Keratinocyte (primary cell): ENCODE measurements around the gene ONECUT1. TPM values are rescaled to one million over a fixed set of nuclear protein-coding genes. Genes with fewer than 3 reads are reported as not detected.

Experiments
- DNase-seq: peaks from one replicate; pipeline ENCODE4 v3.0.0-alpha.2; 2011; ENCODE audit warnings: low read depth, missing footprints, low spot score
- FAIRE-seq: peaks from 2 replicates; lab custom pipeline; 2011; peaks lifted over from hg19 to GRCh38; lab: Jason Lieb, UNC
- H2AFZ ChIP-seq: 2 replicates; pipeline ENCODE4 v1.6.0; 2012; ENCODE audit warnings: low read length, control low read depth, inconsistent platforms; ENCODE audit not compliant: control insufficient read depth
- H3K27ac ChIP-seq: 2 replicates; pipeline ENCODE4 v1.5.1; 2011; ENCODE audit warnings: low read length; ENCODE audit not compliant: control insufficient read depth, insufficient read depth
- H3K27me3 ChIP-seq: 3 replicates; pipeline ENCODE4 v1.6.0; 2011; ENCODE audit warnings: low read length; ENCODE audit not compliant: control insufficient read depth, insufficient read depth; ENCODE audit errors: extremely low read depth
- H3K36me3 ChIP-seq, 2 experiments: 2 replicates in 1 of 2; 3 replicates in 1 of 2; pipeline ENCODE4 v1.5.1; 2011; ENCODE audit warnings: low read length in 2 of 2, mild to moderate bottlenecking in 1 of 2; ENCODE audit not compliant: control insufficient read depth in 2 of 2, insufficient read depth in 2 of 2; ENCODE audit errors: extremely low read depth in 1 of 2
- H3K4me1 ChIP-seq: 3 replicates; pipeline ENCODE4 v1.5.1; 2011; ENCODE audit warnings: low read length; ENCODE audit not compliant: control insufficient read depth, insufficient read depth; ENCODE audit errors: extremely low read depth
- H3K4me2 ChIP-seq: 3 replicates; pipeline ENCODE4 v1.6.0; 2011; ENCODE audit warnings: low read depth, low read length; ENCODE audit not compliant: control insufficient read depth, insufficient read depth; ENCODE audit errors: extremely low read depth
- H3K4me3 ChIP-seq, 3 experiments: fragments of 200-600 bp in 1 of 3; sonication (generic) in 1 of 3; 2 replicates in 2 of 3; 3 replicates in 1 of 3; pipeline ENCODE4 v1.5.1; 2011 to 2016; ENCODE audit warnings: low read length in 3 of 3, mild to moderate bottlenecking in 3 of 3, control low read depth in 2 of 3, inconsistent platforms in 1 of 3, low read depth in 1 of 3, mixed read lengths in 1 of 3, mixed run types in 1 of 3, moderate library complexity in 1 of 3; ENCODE audit not compliant: control insufficient read depth in 2 of 3, insufficient read depth in 2 of 3; ENCODE audit errors: extremely low read depth in 1 of 3
- H3K79me2 ChIP-seq: 2 replicates; pipeline ENCODE4 v1.6.0; 2012; ENCODE audit warnings: low read length; ENCODE audit not compliant: control insufficient read depth, insufficient read depth
- H3K9ac ChIP-seq: 3 replicates; pipeline ENCODE4 v1.6.0; 2011; ENCODE audit warnings: low read length; ENCODE audit not compliant: control insufficient read depth, insufficient read depth; ENCODE audit errors: extremely low read depth
- H3K9me1 ChIP-seq: 3 replicates; pipeline ENCODE4 v1.6.0; 2011; ENCODE audit warnings: low read length; ENCODE audit not compliant: control insufficient read depth, insufficient read depth; ENCODE audit errors: extremely low read depth
- H3K9me3 ChIP-seq: 2 replicates; pipeline ENCODE4 v1.5.1; 2012; ENCODE audit warnings: low read depth, low read length; ENCODE audit not compliant: control insufficient read depth
- H4K20me1 ChIP-seq: 3 replicates; pipeline ENCODE4 v1.6.0; 2011; ENCODE audit warnings: low read length; ENCODE audit not compliant: control insufficient read depth, insufficient read depth; ENCODE audit errors: extremely low read depth
- CTCF ChIP-seq, 3 experiments: IDR thresholded peaks in 1 of 3; conservative IDR thresholded peaks in 1 of 3; optimal IDR thresholded peaks in 1 of 3; 2 replicates in 2 of 3; 3 replicates in 1 of 3; pipeline versions ENCODE3 to v1.5.1; 2011; ENCODE audit warnings: low read length in 3 of 3, mild to moderate bottlenecking in 3 of 3, moderate library complexity in 2 of 3, control low read depth in 1 of 3, inconsistent platforms in 1 of 3; ENCODE audit not compliant: insufficient read depth in 2 of 3; ENCODE audit errors: extremely low read depth in 1 of 3
- EZH2 ChIP-seq: IDR thresholded peaks from one replicate; pipeline ENCODE4 v1.6.1; 2012; ENCODE audit warnings: inconsistent platforms, mild to moderate bottlenecking, low read length, moderate library complexity
- dilution Hi-C: fragments of 300-500 bp; cut with MboI; formaldehyde crosslinking; loops from one replicate; pipeline ENCODE4 v1.7.0; 2020; ENCODE audit warnings: low sequenced_read_pairs; ENCODE audit not compliant: extremely low pct_ligation_motif_present
- polyA plus RNA-seq, 5 experiments: library from polyadenylated mRNA; depleted of rRNA in 3 of 5; stranded (reverse) in 3 of 5; stranded (forward) in 1 of 5; unstranded in 1 of 5; fragments of >200 nt; gene quantifications; 1 replicate in 1 of 5; 2 replicates in 3 of 5; 3 replicates in 1 of 5; pipeline versions ENCODE4 v1.2.1 to v1.2.3, GENCODE V29; 2011 to 2012; ENCODE audit warnings: missing spikeins in 2 of 5, low read depth in 1 of 5, low replicate concordance in 1 of 5

The ONECUT1 gene
- polyA plus RNA-seq, 1 donor (not counting 4 experiments of a cell fraction or from before 2014, with no cell fraction given): not detected

- no peak overlapping the region for H2AFZ ChIP-seq
- dilution Hi-C loops: loop anchor here (25.0 kb wide), 1 partner anchor 392 kb away; no protein-coding TSS in a partner anchor
- no peaks in the 10 kb centered on the region for H3K4me1 ChIP-seq
- no peaks in the 10 kb centered on the region for H3K9me3 ChIP-seq
- H3K79me2 ChIP-seq: no peaks in the 10 kb centered on the region
- H3K36me3 ChIP-seq: no peaks in the 10 kb centered on the region
- no peak overlapping the region for H3K4me3 ChIP-seq
- H4K20me1 ChIP-seq: no peaks in the 10 kb centered on the region
- no peak overlapping the region for H3K4me2 ChIP-seq
- DNase-seq: no peak
- TF ChIP-seq EZH2 (peak; percentile 62), CTCF (optimal IDR thresholded peaks at IDR 0.05 in 1 of 3, IDR thresholded peaks at IDR 0.05 in 1 of 3, conservative IDR thresholded peaks at IDR 0.05 in 1 of 3; ENCODE audit: extremely low read depth in 1 of 3, insufficient read depth in 2 of 3, low read length in 3 of 3) (no peak)
- no peak for FAIRE-seq
- H3K9ac ChIP-seq: no peak overlapping the region
- peaks cover 96% of the 10 kb centered on the region for H3K27me3 ChIP-seq
- no peaks in the 10 kb centered on the region for H3K9me1 ChIP-seq
- H3K27ac ChIP-seq: no peak overlapping the region
Measured at GRCh38 chr15:52794665-52795463, 4.7 kb upstream of the ONECUT1 start.

GRCh38 chr15:52791776-52792175 is 1.6 kb upstream of the ONECUT1 start:
- Histone ChIP-seq H3K9ac (no peak overlapping the region), H3K79me2 (no peaks in the 10 kb centered on the region), H3K9me1 (no peaks in the 10 kb centered on the region), H4K20me1 (no peaks in the 10 kb centered on the region), H3K9me3 (no peaks in the 10 kb centered on the region), H3K27ac (no peak overlapping the region), H3K27me3 (peaks cover 96% of the 10 kb centered on the region), H2AFZ (no peak overlapping the region), H3K4me3 (no peak overlapping the region), H3K36me3 (no peaks in the 10 kb centered on the region), H3K4me2 (no peak overlapping the region), H3K4me1 (no peaks in the 10 kb centered on the region)
- FAIRE-seq (no peak), DNase-seq (no peak)
- no peak for TF ChIP-seq CTCF (optimal IDR thresholded peaks at IDR 0.05 in 1 of 3, IDR thresholded peaks at IDR 0.05 in 1 of 3, conservative IDR thresholded peaks at IDR 0.05 in 1 of 3; ENCODE audit: extremely low read depth in 1 of 3, insufficient read depth in 2 of 3, low read length in 3 of 3)
- no peak for TF ChIP-seq EZH2
- dilution Hi-C loops: loop anchor here (25.0 kb wide), 1 partner anchor 396 kb away; no protein-coding TSS in a partner anchor
